HepG2 (cell line): ENCODE data around the gene DEPDC5. TPM values are rescaled to one million over a fixed set of nuclear protein-coding genes. Genes with fewer than 3 reads are reported as not detected.
A peak's percentile ranks its signal among the peaks of the same experiment; 100 is the strongest.

ENCODE experiments used
- ATF6 ChIP-seq: sonication (generic); formaldehyde crosslinking; conservative IDR thresholded peaks from 2 replicates; pipeline ENCODE4 v1.4.0; 2020; ENCODE audit warnings: missing genetic modification reagents
- GATAD1 ChIP-seq: IDR thresholded peaks from 2 replicates; pipeline ENCODE4 v1.6.1; 2016; ENCODE audit warnings: missing genetic modification reagents, missing compliant biosample characterization
- GFI1 ChIP-seq: sonication (generic); formaldehyde crosslinking; IDR thresholded peaks from 2 replicates; pipeline ENCODE4 v1.5.0; 2020; ENCODE audit warnings: missing genetic modification reagents, mild to moderate bottlenecking, borderline replicate concordance
- KDM4B ChIP-seq: sonication (generic); formaldehyde crosslinking; IDR thresholded peaks from 2 replicates; pipeline ENCODE4 v1.4.0; 2020; ENCODE audit warnings: missing genetic modification reagents
- KLF6 ChIP-seq: IDR thresholded peaks from 2 replicates; pipeline ENCODE4 v1.8.0; 2016; ENCODE audit warnings: missing biosample characterization, missing genetic modification reagents
- NR2F6 ChIP-seq, 2 experiments: IDR thresholded peaks; 2 replicates each; pipeline ENCODE4 v1.6.1; 2016; ENCODE audit warnings: antibody characterized with exemption in 1 of 2, mild to moderate bottlenecking in 1 of 2
- PHF8 ChIP-seq: sonication (generic); formaldehyde crosslinking; IDR thresholded peaks from 2 replicates; pipeline ENCODE4 v1.5.0; 2020; ENCODE audit warnings: missing genetic modification reagents
- REXO4 ChIP-seq: sonication (generic); formaldehyde crosslinking; IDR thresholded peaks from 2 replicates; pipeline ENCODE4 v1.8.0; 2022; ENCODE audit warnings: missing genetic modification reagents, mild to moderate bottlenecking, borderline replicate concordance
- ZBTB26 ChIP-seq: IDR thresholded peaks from 2 replicates; pipeline ENCODE4 v1.6.1; 2016; ENCODE audit warnings: missing compliant biosample characterization, missing genetic modification reagents, borderline replicate concordance
- ZNF335 ChIP-seq: sonication (generic); formaldehyde crosslinking; IDR thresholded peaks from 2 replicates; pipeline ENCODE4 v1.4.0; 2020; ENCODE audit warnings: missing genetic modification reagents
- ZNF549 ChIP-seq: sonication (generic); formaldehyde crosslinking; IDR thresholded peaks from 2 replicates; pipeline ENCODE4 v1.5.0; 2020; ENCODE audit warnings: missing genetic modification reagents
- polyA plus RNA-seq, 8 experiments: library from polyadenylated mRNA; depleted of rRNA in 3 of 8; stranded (reverse) in 7 of 8; unstranded in 1 of 8; fragments of >200 nt; fragmentation: Illumina TruSeq in 4 of 8; extraction: Trizol in 4 of 8; gene quantifications; 2 replicates each; pipeline versions ENCODE4 v1.2.1 to v1.2.3, GENCODE V29; 2011 to 2016; ENCODE audit warnings: low read depth in 4 of 8, missing spikeins in 1 of 8, mixed read lengths in 1 of 8; ENCODE audit not compliant: insufficient read depth in 1 of 8
- total RNA-seq, 5 experiments: library from RNA; depleted of rRNA; stranded (reverse); fragments of >200 nt; fragmentation: Illumina TruSeq; extraction: Trizol; gene quantifications; 2 replicates each; pipeline ENCODE4 v1.2.3, GENCODE V29; 2016; ENCODE audit warnings: low read depth in 1 of 5
- TF ChIP-seq, protein P1 (sequence below): sonication (generic); formaldehyde crosslinking; IDR thresholded peaks from 2 replicates; pipeline ENCODE4 v1.4.0; 2020; ENCODE audit warnings: missing genetic modification reagents
- TF ChIP-seq, protein P2 (sequence below): sonication (generic); formaldehyde crosslinking; IDR thresholded peaks from 2 replicates; pipeline ENCODE4 v1.4.0; 2020; ENCODE audit warnings: missing genetic modification reagents; ENCODE audit errors: not compliant biosample characterization

The DEPDC5 gene
- total and polyA plus RNA-seq, 2 of the 13 experiments (the other 11 are each of a cell fraction or from before 2014, with no cell fraction given): 9.8 to 12.4 TPM

DNA sequence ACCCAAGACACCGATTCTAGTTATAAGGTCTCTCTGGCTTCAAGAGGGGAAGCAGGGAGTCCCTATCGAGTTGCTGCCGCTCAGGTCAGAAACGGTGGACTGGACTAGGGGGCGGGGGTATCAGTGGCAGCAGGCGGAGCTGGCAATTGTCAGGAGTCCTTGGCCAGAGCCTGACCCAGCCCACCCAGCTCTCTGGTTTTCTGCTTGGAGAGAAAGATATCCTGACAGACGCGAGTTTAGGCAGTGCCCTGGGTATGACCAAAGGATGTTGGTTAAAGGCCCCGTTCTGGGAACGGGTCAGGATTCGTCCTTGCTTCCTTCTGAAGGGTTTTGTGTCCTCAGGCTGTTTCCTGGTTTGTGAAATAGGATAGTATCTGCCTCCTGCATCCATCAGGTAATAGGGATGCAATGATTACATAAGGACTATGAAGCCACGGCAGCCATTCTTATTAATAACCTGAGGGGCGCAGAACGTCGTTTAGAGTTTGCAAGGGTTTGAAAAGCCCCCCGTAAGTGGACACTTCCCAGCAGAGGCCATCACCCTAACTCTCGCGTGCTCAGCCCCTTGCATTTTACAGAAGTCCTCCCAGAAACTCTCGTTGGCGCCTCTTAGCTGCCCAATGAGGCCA, 700 bp upstream of the DEPDC5 start (continued):
- TF ChIP-seq, protein P1, sequence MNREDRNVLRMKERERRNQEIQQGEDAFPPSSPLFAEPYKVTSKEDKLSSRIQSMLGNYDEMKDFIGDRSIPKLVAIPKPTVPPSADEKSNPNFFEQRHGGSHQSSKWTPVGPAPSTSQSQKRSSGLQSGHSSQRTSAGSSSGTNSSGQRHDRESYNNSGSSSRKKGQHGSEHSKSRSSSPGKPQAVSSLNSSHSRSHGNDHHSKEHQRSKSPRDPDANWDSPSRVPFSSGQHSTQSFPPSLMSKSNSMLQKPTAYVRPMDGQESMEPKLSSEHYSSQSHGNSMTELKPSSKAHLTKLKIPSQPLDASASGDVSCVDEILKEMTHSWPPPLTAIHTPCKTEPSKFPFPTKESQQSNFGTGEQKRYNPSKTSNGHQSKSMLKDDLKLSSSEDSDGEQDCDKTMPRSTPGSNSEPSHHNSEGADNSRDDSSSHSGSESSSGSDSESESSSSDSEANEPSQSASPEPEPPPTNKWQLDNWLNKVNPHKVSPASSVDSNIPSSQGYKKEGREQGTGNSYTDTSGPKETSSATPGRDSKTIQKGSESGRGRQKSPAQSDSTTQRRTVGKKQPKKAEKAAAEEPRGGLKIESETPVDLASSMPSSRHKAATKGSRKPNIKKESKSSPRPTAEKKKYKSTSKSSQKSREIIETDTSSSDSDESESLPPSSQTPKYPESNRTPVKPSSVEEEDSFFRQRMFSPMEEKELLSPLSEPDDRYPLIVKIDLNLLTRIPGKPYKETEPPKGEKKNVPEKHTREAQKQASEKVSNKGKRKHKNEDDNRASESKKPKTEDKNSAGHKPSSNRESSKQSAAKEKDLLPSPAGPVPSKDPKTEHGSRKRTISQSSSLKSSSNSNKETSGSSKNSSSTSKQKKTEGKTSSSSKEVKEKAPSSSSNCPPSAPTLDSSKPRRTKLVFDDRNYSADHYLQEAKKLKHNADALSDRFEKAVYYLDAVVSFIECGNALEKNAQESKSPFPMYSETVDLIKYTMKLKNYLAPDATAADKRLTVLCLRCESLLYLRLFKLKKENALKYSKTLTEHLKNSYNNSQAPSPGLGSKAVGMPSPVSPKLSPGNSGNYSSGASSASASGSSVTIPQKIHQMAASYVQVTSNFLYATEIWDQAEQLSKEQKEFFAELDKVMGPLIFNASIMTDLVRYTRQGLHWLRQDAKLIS (CRISPR knock-in tag): 0 out of 2 replicates have a peak, but pooled peaks have one; percentile 39
- TF ChIP-seq KLF6 (CRISPR knock-in tag) (peak; percentile 50), ZBTB26 (CRISPR knock-in tag) (no peak), REXO4 (CRISPR knock-in tag) (0 out of 2 replicates have a peak, but pooled peaks have one; percentile 29), ZNF335 (CRISPR knock-in tag) (0 out of 2 replicates have a peak, but pooled peaks have one; percentile 0), ATF6 (CRISPR knock-in tag) (peak; percentile 38; the same call in 1 of the 2 replicates), NR2F6 (IDR thresholded peaks at IDR 0.05) (0 out of 2 replicates have a peak, but pooled peaks have one; percentile 13), NR2F6 (CRISPR knock-in tag; IDR thresholded peaks at IDR 0.05) (peak; percentile 35; the same call in 1 of the 2 replicates), GFI1 (CRISPR knock-in tag) (no peak), GATAD1 (CRISPR knock-in tag) (peak; percentile 15; the same call in 1 of the 2 replicates), KDM4B (CRISPR knock-in tag) (peak; percentile 21; the same call in 1 of the 2 replicates), ZNF549 (CRISPR knock-in tag) (no peak), PHF8 (CRISPR knock-in tag) (no peak)
- TF ChIP-seq, protein P2, sequence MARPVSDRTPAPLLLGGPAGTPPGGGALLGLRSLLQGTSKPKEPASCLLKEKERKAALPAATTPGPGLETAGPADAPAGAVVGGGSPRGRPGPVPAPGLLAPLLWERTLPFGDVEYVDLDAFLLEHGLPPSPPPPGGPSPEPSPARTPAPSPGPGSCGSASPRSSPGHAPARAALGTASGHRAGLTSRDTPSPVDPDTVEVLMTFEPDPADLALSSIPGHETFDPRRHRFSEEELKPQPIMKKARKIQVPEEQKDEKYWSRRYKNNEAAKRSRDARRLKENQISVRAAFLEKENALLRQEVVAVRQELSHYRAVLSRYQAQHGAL: no peak
